ENCODE measurements around the gene EVI2B.
A peak's percentile ranks its signal among the peaks of the same experiment; 100 is the strongest.
"Not testable (repeated sequence)": the region's sequence is repeated elsewhere in the genome, so short reads cannot be mapped to it uniquely, and the experiment has no call there.

Gene EVI2B, protein sequence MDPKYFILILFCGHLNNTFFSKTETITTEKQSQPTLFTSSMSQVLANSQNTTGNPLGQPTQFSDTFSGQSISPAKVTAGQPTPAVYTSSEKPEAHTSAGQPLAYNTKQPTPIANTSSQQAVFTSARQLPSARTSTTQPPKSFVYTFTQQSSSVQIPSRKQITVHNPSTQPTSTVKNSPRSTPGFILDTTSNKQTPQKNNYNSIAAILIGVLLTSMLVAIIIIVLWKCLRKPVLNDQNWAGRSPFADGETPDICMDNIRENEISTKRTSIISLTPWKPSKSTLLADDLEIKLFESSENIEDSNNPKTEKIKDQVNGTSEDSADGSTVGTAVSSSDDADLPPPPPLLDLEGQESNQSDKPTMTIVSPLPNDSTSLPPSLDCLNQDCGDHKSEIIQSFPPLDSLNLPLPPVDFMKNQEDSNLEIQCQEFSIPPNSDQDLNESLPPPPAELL

GRCh38 chr17:31313982-31314781 lies at the start of gene EVI2B:
Gene EVI2B, minus strand, starts transcription at chr17:31314054. Its CDS starts 8,445 bp downstream, at chr17:31305609.
- peak; percentile 65 for DNase-seq (ENCODE audit: low read depth)

GRCh38 chr17:31357839-31358394 lies 44.1 kb upstream of the EVI2B start:
- DNase-seq (ENCODE audit: low read depth), result no peak

GRCh38 chr17:31357091-31357490 lies 43.2 kb upstream of the EVI2B start:
- no peak for DNase-seq (ENCODE audit: low read depth)

GRCh38 chr17:31355935-31356334 lies 42.1 kb upstream of the EVI2B start:
- DNase-seq (ENCODE audit: low read depth), result no peak

DNA sequence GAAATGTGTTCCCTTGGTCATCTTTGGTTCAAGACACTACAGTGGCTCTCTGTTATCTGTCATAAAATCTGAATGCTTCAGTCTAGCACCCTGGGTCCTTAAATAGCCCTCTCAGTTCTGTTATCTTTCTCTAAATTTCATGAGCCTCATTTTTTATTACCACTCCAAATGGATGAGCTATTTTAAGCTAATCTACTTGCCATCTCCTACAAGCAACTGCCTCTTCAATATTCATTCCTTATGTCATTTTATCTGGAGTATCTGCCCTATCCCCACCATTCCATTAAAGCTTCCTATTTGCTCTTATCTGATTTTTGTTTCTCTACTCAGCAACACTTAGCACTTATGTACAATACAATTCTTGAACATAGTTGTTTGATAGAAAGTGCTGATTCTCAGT lies 35.6 kb upstream of the EVI2B start:
- DNase-seq (ENCODE audit: low read depth), result no peak

GRCh38 chr17:31345191-31345747 lies 31.4 kb upstream of the EVI2B start:
- not testable (repeated sequence) for DNase-seq (ENCODE audit: low read depth)

DNA sequence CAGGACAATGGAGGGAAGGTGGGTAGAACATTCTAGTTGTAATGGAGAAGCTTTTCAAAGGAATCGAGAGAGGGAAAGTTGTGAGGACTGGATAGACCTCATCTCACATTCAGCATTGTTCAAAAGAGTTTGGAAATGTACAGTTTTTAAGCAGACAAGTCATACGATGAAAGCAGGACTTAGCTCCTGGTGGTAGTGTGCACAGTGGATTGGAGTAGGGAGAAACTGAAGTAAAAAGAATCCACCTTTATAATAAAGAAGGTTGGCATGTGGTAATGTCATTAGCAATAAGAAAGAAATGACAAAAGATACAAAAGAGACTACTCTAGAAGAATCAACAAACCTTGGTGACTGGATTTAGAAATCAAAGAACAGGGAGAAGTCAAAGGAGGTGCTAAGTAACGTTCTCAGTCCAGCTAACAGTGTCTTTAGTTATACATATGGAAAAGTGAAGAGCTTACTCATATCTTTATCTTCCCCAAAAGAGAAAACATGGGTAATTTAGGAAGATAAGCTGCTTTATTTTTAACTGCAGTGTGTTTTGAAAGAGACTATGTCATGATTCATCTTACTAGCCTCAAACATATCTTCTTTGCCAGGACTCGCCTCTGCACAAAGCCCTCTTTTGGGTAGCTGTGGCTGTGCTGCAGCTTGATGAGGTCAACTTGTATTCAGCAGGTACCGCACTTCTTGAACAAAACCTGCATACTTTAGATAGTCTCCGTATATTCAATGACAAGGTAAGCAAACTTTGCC lies 26.2 kb upstream of the EVI2B start:
- DNase-seq (ENCODE audit: low read depth), result peak; percentile 54

DNA sequence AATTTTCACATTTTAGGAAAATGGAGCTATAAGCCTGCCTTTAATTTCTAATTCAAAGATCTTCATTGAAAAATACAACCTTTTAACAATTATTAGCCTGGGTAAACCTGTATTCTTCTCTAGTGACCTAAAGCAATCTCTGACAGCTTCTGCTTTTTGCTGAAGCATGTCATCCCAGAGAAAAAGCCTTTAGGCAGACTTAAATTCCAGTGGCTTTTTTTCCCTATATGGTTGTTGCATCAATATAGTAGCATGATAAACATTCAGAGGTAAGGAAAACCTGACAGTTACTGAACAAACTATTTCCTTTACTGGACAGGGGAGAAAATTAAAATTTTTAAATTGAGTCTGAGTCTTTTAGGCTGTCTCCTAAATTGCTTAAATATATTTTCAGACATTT lies 15.4 kb upstream of the EVI2B start:
- no peak for DNase-seq (ENCODE audit: low read depth)

GRCh38 chr17:31328160-31328535 lies 14.3 kb upstream of the EVI2B start:
- peak; percentile 61 for DNase-seq (ENCODE audit: low read depth)

GRCh38 chr17:31327534-31328159 lies 13.8 kb upstream of the EVI2B start:
- peak; percentile 87 for DNase-seq (ENCODE audit: low read depth)

DNA sequence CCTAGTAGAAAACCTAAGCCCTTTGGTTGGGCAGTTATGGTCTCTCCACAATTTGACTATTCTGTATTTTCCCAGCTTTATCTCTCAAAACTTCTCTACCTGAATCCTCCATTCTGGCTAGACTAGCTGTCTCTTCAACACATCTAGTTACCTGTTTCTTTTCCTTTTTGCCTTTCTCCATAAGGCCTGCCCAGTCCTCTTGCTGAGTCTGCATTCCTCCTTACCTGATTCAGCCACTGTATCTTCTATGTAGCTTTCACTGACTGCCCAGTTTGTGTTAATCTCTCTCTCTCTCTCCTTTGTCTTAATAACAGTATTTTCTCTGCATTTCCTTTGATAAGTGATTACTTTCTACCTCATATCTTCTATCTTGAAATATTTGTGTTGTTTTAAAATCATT lies 9.7 kb upstream of the EVI2B start:
- DNase-seq (ENCODE audit: low read depth), result no peak

DNA sequence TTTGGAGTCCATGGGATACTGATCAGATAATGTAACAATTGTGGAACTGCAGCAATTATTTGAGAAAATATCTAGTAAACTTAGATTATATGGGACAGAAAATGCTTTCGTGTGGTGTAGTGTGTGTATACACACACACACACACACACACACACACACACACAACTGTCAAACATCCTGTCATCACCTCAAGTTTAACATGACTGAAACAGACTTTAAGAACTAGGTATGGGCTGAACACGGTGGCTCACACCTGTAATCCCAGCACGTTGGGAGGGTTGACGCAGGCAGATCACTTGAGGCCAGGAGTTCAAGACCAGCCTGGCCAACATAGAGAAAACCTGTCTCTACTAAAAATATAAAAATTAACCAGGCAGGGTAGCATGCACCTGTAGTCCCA lies 8.1 kb upstream of the EVI2B start:
- DNase-seq (ENCODE audit: low read depth), result no peak

- DNase-seq (ENCODE audit: low read depth), result peak; percentile 80
These were observed 7.6 kb upstream of the EVI2B start, which contains the start of gene EVI2A for GRCh38 chr17:31321481-31321880. Gene EVI2A, minus strand, starts transcription at chr17:31321622. Its CDS starts 2,609 bp downstream, at chr17:31319013.

DNA sequence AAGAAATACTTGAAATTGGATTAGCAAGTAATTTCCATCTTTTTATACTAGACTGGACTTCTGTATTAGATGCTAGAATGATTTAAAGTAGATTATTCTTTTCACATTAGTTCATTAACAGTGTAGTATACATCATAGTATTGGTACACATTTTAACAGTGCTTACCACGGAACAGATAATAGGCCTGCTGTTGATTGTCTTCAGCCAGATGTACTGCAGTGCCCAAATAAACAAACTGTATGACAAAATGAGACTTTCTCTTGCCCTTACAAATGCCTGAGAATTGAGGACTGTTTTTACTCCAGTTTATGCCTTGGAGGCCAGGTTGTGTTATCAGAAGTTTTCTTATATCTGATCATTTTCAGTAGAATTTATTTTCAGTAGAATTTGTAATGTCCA lies 6.9 kb upstream of the EVI2B start:
- no peak for DNase-seq (ENCODE audit: low read depth)

GRCh38 chr17:31320241-31320640 lies 6.4 kb upstream of the EVI2B start:
- DNase-seq (ENCODE audit: low read depth), result no peak

- DNase-seq (ENCODE audit: low read depth), result no peak
These were observed 5.2 kb upstream of the EVI2B start for GRCh38 chr17:31318851-31319661.

DNA sequence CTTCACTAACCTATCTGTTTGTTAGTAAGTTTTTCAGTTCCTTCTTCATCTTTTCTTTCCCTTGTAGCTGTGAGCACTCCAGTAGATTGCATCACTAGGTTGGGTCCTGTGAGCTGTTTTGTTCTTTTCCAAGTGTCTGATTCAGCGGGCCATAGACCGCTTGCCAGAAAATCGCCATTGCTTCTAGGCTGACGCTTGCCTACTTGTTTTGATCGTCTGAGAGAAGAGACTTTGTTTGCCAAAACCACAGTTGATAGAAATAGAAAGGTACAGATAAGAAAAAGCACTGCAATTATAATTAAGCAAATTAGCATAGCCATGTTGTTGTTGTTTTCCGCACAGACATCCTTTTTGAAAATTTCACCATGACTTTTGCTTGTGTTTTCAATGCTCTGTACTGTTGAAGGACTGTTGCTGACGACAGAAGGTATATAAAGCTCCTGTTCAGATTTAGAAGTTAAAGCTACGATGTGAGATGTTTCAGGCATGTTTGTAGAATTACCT lies 4.5 kb upstream of the EVI2B start:
- peak; percentile 32 for DNase-seq (ENCODE audit: low read depth)

DNA sequence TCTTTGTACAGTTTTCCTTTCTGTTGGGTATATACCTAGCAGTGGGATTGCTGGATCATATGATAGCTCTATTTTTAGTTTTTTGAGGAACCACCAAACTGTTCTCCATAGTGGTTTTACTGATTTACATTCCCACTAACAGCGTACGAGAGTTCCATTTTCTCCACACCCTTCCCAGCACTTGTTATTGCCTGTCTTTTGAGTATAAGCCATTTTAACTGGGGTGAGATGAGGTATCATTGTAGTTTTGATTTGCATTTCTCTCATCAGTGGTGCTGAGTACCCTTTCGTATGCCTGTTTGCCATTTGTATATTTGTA lies 887 bp upstream of the EVI2B start:
- DNase-seq (ENCODE audit: low read depth), result no peak

GRCh38 chr17:31312223-31312622 lies 1.6 kb downstream of the EVI2B start:
- not testable (repeated sequence) for DNase-seq (ENCODE audit: low read depth)

- no peak for DNase-seq (ENCODE audit: low read depth)
These were observed 2.3 kb downstream of the EVI2B start for GRCh38 chr17:31311526-31311925.

Data from HS-5 (cell line).